Measurements from ENCODE around the gene PNCK.
A peak's percentile ranks its signal among the peaks of the same experiment; 100 is the strongest.
"Not testable (repeated sequence)": the region's sequence is repeated elsewhere in the genome, so short reads cannot be mapped to it uniquely, and the experiment has no call there.

PNCK gene

DNA sequence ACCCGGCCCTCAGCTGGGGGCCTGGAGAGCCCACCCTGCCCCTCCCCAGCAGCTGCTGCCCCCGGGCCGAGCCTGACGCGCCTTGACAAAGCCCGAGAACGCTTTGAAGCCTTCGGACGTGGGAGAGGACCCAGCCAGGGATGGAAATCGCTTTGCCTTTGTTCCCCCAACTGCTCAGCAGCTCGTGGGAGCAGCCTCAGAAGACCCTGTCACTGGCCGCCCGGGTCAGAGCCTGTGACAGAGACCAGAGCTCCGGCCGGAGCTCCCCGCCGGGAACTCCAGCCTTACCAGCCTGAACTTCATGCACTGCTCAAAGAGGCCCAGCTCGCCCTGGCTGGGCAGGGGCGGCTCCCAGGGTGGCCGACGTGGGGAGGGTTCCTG, 11.5 kb upstream of the PNCK start:
- no peak for DNase-seq

DNA sequence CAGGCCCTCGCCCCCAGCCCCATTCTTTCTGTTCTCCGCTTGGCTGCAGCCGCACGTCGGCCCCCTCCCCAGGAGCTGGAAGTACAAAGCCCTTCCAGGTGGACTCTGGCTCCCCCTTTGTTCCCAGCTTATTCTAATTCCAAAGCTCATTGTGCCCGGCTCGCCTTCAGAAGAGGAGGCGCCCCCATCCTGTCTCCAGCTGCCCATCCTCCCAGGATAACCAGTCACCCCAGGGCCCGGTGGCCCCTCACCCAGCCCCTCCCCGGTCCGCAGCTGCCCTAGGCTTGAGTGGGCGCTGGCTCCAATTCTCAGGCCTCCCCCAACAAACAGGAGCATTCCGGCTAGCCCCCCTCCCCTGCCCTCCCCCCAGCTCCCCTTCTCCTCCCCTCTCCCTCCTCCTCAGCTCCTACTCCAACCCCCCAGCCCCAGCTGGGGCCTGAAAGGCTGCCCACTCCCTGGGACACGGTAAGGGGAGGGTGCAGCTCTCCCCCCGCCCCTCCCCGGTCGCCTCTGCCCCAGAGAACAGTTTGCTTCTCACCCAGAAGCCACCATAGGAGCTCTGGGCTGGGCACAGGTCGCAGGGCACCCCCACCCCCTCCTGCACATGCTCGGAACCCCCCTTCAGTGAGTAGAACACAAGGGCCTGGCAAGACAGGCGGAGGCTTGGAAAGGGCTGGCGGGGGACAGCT, 11.0 kb upstream of the PNCK start:
- DNase-seq = peak; percentile 19

DNA sequence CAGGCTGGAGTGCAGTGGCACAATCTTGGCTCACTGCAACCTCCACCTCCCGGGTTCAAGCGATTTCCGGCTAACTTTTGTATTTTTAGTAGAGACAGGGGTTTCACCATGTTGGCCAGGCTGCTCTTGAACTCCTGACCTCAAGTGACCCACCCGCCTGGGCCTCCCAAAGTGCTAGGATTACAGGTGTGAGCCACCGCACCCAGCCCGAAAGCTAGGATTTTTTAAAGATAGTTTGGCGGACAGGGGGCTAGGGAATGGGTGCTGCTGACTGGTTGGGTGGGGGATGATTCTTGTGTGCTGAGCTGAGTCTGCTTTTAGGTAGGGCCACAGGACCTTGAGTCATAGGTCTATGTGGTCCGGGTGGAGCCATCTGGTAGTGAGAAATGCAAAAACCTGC, 9.9 kb upstream of the PNCK start:
- not testable (repeated sequence) for DNase-seq

DNA sequence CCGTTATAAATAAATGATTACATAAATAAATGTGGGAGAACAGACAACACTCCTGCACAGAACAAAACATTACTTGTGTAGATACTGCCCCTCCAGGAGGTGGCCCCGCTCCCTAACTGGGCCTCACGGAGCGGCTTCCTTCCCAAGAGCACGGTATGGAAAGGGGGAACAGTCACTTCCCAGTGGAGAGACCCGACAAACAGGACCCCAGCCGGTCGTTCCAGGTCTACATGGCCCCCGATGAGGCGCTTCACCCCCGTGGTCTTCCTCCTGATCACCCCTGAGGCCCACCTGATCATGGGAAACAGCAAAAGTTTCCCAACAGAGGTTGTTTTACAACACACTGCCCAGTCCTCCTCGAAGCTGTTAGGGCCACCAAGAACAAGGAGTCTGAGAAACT, 7.6 kb upstream of the PNCK start:
- DNase-seq = no peak

DNA sequence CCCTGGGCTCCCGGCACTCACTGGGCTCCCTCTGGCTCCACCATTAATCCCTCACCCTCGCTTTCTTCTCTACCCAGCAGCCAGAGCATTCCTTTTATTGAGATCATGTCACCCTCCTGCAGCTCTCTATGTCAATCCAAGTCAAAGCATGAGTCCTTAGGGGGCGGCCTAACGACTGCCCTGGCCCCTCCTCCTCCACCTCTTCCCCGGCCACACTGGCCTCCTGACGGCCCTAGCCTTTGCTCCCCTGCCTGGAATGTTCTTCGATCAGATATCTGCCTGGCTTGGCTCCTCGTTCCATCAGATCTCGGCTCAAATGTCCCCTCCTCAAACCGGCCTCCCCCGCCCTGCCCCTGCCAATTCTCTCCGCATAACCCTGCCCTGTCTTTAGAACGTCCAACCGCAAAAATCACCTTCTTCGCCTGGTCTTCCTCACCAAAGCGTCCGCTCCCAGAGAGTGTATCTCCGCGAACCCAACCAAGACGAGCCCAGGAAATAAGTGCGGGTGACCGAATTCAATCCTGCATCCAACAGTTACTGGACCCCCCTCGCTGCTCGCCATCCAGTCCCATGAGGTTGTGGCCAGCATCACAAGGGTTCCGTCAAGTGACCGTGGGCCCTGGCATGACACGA, 722 bp upstream of the PNCK start:
- DNase-seq = no peak

DNA sequence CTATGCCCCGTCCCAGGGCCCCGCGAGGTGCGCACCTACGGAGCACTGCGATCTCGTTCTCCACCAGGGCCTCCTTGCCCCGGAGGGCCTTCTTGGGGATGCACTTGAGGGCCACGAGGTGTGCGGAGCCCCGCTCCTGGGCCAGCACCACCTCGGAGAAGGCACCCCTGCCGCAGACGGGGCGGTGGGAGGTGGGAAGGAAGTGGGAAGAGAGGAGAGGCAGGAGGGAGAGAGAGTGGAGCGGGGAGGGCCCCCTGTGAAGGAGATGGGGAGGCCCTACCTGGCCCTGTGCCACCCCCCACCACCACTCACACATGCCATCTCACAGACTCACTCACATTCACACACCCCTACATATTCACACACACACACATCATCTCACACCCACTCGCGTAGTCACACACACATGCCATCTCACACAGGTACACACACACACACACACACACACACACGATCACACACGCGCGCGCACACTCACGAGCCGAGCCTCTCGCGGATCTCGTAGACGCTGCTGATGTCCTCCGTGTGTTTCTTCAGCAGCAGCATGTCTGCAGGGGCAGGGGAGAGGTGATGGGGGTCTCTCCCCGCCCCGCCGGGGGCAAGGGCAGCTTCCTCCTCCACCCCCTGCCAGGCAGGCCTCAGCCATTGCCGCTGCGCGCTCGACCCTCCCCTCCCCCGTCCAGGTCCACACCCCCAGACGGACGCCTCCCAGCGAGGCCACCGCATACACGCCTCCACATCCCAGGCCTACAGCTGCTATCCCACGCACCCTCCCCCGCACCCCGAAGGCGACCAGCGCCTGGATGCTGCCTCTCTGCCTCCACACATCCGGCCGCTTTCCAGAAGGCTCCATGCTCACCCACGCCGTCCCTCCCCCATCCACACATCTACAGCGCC, 834 bp downstream of the PNCK start:
- DNase-seq = no peak

DNA sequence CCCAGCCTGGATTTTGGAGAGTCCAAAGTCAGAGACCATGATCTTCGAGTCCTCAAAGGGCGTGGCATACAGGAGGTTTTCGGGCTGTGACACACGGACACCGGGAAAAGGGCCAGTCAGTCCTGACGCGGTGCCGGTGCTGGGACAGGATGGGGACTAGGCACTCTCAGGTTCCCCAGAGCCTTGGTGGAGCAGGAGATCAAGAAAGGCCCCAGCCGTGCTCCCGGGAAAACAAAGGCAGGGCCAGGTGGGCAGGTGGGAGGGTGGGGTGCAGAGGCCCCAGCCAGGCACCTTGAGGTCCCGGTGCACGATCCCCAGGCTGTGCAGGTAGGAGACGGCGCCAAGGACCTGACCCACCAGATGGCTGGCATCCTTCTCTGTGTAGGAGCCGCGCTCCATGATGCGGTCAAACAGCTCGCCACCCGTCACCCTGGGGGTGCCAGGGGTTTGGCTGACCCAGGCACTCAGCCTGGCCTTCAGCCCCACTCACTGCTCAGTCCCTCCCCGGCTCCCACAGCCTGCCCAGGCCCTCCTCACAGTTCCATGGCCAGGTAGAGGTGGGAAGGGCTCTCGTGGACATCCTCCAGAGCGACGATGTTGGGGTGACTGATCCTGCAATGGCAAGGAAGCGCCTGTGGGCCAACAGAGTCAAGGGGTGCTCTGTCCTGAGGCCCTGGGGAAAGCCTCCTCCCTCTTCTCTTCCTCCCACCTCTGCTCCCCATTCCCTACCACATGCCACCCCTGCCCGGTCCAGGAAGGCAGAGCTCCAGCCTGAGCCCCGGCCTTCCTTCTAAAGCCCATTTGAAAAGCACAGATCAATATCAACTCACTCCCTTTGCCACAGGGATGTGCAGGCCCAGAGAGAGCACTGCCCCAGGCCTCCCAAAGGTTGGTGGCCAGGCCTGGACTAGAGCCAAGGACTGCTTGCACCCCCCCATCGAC, 1.8 kb downstream of the PNCK start:
- DNase-seq = no peak

DNA sequence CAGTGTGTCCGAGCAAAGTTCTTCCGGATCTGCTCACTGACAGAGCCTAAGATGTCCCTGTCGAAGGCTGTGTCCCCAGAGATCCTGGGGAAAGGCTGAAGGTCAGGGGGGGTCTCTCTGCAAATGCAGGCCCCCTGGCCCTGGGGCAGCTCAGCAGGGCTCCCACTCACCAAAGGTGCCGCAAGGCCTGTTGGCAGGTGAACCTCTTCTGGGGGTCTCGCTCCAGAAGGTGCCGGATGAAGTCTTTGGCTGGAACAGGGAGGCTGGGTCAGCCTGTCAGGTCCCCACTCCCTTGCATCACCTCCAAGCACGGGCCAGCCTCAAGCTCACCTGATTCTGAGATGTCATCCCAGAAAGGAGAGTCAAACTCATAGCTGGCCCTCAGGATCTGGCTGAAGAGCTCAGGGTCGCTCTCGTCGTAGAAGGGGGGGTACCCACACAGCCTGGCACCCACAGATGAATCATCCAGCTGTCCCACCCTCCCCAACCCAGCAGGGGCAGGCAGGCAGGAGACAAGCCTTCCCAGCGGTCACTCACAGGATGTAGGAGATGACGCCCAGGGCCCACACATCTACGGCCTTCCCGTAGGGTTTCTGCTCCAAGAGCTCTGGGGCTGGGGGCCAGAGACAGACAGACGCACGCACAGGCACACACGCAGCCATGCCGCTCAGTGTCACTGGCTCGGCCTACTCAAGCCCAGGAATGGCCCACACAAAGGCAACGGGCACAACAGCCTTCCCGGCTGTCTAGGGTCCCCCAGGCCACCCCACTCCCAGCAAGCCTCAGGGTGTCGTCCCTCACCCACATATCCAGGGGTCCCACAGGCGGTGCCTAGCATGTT, 2.6 kb downstream of the PNCK start:
- DNase-seq = no peak

DNA sequence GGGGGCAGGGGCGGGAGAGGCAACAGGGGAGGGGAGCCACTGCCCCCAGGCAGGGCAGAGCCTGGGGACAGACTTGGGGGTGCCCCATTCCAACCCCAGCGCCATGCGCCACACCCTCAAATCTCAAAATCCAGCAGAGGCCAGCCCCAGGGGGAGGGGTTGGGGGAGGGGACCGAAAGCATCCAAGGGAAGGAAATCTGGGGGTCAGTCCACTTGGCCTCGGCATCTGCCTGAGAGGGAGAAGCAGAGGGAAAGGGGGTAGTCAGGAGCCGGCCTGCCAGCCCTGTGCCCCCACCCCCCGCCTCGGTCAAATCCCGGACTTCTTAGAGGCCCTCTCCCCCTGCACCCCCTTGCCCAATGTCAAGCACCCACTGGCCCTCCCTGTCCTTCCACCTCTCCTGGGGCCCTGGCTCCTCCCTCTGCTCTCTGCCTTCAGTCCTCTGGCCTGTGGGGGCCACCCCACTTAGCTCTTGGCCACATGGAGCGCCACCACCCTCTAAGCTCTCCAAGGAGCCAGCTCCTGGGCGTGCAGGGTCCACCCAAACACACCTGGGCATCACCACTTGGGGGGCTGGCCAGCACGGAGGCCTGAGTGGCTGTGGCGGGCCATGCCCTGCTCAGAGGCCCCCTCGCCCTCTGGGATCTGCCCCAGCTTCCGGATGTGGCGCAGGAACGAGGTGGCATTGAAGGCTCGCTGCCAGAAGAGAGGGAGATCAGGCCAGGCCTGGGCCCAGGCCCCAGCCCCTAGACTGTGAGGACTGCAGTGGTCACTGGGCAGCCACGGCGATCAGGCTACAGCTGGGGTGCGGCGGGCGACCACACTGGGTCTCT, 3.5 kb downstream of the PNCK start:
- no peak for DNase-seq

DNA sequence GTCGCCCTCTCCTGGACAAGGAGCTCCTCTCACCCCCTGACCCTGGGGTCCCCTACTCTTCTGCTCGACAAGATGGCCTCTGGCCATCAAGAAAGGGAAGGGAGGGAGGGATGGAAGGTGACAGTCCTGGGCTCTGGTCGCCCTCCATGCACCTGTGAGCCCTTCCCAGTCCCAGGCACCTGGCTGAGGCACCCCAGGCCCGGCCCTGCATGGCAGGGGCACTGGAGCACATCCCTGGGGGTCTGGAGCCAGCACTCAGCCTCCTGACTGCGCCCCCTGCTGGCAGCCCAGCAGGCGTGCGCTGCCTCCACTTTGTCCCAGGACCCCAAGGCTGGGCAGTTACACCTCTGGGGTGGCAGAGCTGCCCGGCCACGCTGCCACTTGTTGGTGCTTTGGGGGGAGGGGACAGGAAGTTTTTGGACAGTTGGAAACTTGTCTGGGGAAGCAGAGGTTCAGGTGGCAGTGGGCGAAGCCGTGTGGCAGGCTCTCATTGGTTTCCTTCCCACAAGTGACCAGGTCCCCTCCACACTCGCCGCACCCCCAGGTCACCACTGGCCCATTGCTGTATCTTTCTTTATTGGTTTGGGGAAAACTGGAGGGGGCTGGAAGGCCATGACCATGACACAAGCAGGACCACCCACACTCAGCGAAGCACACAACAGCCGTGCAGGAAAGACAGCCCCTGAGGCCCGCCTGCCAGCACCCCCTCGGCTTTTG, 4.3 kb downstream of the PNCK start:
- DNase-seq = no peak

DNA sequence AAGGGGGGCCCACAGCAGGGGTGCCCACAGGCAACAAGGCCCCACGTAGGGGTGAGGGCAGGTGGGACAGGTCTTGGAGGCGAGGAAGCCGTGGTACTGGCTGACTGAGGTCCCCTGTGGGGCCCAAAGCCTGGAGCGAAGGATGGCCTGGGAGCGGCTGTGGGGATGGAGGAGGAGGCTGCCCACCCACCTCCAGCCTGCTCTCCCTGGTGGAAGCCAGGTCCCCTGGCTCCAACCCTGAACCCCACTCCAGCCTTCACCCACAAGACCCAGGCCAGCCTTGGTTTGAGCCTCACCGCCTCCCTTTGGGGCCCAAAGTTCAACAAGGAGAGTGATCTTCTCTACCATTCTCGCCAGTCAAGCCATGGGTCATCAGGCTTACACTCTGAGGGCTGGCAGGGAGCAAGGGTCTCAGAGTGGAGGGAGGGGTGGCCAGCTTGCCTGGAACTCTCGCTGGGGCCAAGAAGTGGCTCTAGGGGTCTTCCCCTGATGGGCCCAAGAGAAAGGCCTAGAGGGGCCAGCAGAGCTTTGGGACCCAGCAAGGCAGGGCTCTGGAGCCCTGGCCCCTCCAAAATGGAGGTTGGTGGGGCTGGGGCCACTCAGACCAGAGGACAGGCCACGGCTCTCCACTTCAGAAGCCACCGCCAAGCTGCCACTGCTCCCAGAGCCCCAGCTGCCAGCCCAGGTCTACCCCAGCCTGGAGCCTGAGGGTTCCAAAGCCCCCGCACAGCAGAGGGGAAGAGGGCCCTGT, 5.0 kb downstream of the PNCK start:
- no peak for DNase-seq

DNA sequence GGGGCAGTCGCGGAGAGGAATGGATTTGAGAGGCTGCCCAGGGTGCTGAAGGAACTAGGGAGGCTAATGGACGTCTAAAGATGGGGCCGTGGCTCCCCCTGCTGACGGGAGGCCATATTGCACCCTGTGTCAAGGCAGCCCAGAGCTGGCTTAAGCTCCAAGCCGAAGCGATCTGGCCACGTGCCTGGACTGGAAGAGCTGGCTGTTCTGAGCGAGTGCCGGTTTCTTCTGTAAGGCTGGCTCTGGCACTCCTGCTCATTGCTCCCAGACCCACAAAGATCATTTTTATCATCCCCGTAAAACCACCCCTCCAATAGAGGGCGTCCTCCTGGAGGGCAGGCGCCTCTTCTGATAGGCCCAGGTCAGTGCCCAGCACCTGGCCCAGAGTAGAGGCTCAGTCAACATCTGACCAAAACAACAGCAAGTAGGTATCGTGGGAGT, 5.6 kb downstream of the PNCK start:
- DNase-seq = peak; percentile 75

DNA sequence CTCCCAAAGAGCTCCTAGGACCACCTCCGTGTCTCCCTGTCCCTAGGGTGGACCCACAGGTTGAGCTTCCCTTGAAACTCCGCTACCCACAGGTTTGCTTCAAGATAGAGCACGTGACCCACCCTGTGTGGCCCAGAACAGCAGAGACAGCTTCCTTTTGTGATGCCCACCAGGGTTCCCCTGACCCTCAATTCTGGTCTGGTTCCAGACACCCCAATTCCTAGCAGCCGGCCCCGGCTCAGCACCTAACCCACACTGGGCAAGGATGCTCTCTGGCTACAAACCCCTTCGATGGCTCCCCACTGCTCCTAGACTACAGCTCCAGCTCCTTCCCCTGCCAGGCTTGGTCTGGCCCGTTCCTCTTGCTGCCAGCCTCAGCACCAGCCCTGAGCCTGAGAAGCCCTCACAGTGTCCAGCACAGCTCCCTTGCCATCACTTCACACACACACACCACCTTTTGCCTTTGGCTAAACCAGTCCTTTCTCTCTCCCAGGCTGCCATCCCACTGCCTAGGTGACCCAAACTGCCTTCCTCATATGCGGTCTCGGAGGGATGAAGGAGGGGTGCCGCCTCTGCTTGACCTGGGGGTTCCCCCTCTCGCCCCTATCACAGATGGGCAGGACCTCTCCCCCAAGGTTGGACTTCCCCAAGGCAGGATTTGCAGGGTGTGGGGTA, 6.2 kb downstream of the PNCK start:
- no peak for DNase-seq

DNA sequence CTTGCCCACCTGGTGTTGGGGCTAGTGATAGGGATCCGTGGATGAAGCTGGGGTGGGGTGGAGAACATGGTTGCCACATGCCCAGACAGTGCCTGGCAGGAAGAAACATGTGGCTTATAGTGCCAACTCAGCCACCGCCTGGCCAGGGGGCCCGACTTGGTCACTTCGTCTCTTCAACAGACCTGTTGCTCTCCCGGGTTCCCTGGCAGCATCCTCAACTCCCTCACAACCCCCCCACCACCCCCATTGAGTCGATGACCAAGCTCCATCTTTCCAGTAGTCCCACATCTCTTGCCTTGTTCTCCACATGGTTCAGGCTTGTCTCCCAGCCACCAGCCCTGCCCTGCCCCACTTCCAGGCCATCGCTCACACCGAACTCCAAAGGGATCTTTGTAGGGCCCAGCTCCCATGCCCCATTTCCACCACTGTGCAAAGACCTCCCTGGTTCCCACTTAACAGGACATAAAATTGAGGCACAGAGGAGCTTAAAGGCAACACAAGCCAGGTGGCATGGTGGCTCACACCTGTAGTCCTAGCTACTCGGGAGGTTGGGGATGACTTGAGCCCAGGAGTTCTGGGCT, 7.8 kb downstream of the PNCK start:
- DNase-seq = no peak

DNA sequence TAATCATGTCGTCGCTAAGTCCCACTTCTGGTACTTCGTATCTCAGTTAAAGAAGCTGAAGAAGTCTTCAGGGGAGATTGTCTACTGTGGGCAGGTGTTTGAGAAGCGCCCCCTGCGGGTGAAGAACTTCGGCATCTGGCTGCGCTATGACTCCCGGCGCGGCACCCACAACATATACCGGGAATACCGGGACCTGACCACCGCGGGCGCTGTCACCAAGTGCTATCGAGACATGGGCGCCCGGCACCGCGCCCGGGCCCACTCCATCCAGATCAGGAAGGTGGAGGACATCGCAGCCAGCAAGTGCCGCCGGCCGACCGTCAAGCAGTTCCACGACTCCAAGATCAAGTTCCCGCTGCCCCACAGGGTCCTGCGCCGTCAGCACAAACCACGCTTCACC, 11.3 kb downstream of the PNCK start:
- DNase-seq = peak; percentile 13

DNA sequence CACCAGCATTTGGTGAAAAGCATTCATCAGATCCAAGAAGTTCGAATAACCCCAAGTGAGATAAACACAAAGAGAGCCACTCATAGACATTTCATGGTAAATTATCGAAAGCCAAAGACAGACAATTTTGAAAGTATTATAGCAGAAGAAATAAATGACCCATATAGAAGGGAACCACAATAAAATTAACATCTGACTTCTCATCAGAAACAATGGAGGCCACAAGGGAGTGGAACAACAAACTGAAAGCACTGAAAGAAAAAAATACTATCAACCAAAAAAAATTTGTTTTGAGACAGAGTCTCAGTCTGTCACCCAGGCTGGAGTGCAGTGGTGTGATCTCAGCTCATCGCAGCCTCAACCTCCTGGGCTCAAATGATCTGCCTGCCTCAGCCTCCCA, 14.3 kb downstream of the PNCK start:
- no peak for DNase-seq

DNA sequence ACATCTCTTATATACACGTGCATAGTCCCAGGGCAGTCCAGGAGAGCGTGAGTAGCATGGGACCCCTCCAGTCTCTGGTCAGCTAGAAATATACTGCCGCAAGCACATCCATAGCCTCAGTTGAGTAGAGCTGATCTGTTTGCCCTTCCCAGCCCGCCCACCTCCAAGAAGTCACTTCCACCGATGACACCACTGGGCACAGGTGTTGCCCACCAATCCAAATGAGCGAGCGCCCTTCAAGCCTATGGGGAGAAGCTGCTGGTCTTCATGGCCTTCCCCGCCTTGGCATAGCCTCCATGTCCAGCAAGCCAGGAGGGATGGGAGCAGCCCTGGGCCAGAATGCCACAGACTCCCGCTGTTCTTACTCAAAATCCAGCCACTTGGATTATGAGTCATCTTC, 16.5 kb downstream of the PNCK start:
- no peak for DNase-seq

DNA sequence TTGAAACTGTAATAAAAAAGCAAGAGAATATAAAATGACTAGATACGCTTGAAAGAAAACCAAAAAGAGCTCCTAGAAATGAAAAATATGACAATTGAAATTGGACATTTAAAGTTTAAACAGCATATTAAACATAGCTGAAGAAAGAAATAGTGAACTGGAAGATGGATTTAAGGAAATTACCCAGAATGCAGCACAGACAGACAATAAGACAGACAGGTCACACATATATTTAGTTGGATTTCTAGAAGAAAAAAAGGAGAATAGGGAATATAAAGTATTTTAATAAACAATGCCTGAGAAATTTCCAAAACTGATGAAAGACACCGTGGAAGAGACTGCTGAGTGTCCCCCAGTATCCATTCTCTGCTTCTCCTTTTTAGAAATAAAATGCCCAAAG, 20.1 kb downstream of the PNCK start:
- DNase-seq = no peak
